ENCODE data around the gene CASP1. TPM values are rescaled to one million over a fixed set of nuclear protein-coding genes. Genes with fewer than 3 reads are reported as not detected.

CASP1 gene
- total and polyA plus RNA-seq, 10 of the 15 experiments (the other 5 are each of a cell fraction or from before 2014, with no cell fraction given) = 9.0 to 39.7 (median 17.6) TPM

DNA sequence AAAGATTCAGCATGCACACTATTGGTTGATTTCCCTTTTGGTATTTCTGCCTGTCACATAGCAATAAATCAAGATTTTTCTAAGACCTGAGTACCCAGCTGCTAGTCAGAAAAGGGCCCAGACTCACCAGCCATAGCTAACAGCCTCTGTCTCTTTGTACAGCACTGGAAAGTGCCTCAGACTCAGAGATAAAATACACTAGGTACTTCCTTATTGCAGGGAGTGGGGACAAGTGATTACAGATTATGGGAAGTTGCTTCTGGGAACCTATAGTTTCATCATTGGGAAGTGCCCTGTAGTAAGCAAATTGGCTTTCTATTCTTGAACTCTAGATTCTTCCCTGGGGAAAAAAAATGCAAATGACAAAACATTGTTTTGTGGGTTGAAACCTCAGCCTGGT, 11.9 kb downstream of the CASP1 start, which contains the start of gene CASP5:
Gene CASP5 (minus strand): TSS at position 166 of the 400 bp plus-strand sequence. CDS start 32 bp downstream, at position 134.
- intact Hi-C loops (cut with micrococcal nuclease; ENCODE audit: unreplicated experiment) = no loop called here
- H3K4me2 ChIP-seq (ENCODE audit: control insufficient read depth, insufficient read depth) = no peak within 1 kb of the TSS
- no peak within 1 kb of the TSS for H2AFZ ChIP-seq (ENCODE audit: control insufficient read depth, low read depth, low read length)

DNA sequence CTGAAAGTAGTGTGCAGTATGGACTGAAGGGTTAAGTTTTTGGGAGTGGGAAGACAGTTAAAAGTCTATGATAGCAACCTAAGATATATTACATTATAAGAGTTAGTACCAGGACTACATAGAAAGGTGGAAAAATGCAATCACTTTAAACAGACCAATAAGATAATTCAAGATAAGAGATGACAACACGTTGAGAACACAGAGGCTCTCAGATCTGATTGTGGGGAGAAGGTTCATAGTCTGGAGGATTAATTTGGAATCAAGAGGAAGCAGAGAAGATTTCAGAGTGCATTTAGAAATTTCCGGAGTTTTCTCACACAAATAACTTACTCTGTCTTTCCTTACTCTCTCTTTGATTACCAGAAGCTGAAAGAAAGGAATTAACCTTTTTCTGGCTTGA, 12.4 kb downstream of the CASP1 start:
- ChIA-PET SMC1A (ENCODE audit: uncharacterized antibody, unreplicated experiment) (interaction anchor here (0.6 kb wide), 1 partner anchor 13 kb away, joined by 5 read pairs; the partner anchor contains the start of gene CASP1), CTCF (no interaction called here), POLR2A (no interaction called here), RAD21 (ENCODE audit: unreplicated experiment) (no interaction called here)
- 47% methylated on average over 2 of the region's 2 CpGs for WGBS (ENCODE audit: insufficient coverage, insufficient replicate concordance, low lambda C conversion rate, missing lambda C conversion rate)
- ATAC-seq (no peak), DNase-seq (ENCODE audit: low read depth, low spot score) (no peak), FAIRE-seq (no peak)
- no peak overlapping the region for H3K9ac ChIP-seq (ENCODE audit: control insufficient read depth, insufficient read depth, low read length)
- no peaks in the 10 kb centered on the region for H3K27me3 ChIP-seq (replicated peaks in 1 of 2; ENCODE audit: control insufficient read depth in 2 of 2, insufficient read depth in 2 of 2, low read length in 1 of 2)
- no peak overlapping the region for H3K27ac ChIP-seq (ENCODE audit: control insufficient read depth, insufficient read depth)
- no peak overlapping the region for H3K4me3 ChIP-seq
- H2AFZ ChIP-seq (ENCODE audit: control insufficient read depth, low read depth, low read length) = no peak overlapping the region
- no peaks in the 10 kb centered on the region for H3K9me3 ChIP-seq (replicated peaks; ENCODE audit: control insufficient read depth, insufficient read depth, low read length)
- intact Hi-C loops (cut with micrococcal nuclease; ENCODE audit: unreplicated experiment) = no loop called here
- no TSS peak for BruUV-seq (replicated peaks)
- H3K4me2 ChIP-seq (ENCODE audit: control insufficient read depth, insufficient read depth) = no peak overlapping the region
- H3K4me1 ChIP-seq (ENCODE audit: control insufficient read depth, insufficient read depth, low read length) = 0 out of 2 replicates have a peak, but pooled peaks cover 2% of the 10 kb centered on the region
- no peaks in the 10 kb centered on the region for H3K79me2 ChIP-seq (ENCODE audit: control insufficient read depth, insufficient read depth, low read length)
- no peaks in the 10 kb centered on the region for H4K20me1 ChIP-seq (ENCODE audit: control insufficient read depth, insufficient read depth)
- no peaks in the 10 kb centered on the region for H3K36me3 ChIP-seq (ENCODE audit: control insufficient read depth in 2 of 2, insufficient read depth in 2 of 2, low read length in 1 of 2)
- in situ Hi-C loops (cut with MboI) = no loop called here
- TF ChIP-seq WRNIP1 (IDR thresholded peaks at IDR 0.05; ENCODE audit: borderline replicate concordance, low read depth, low read length) (no peak), SMAD1 (IDR thresholded peaks at IDR 0.05; ENCODE audit: low read depth, partially characterized antibody) (no peak), SMC3 (IDR thresholded peaks at IDR 0.05; ENCODE audit: borderline replicate concordance, low read length) (no peak), BMI1 (IDR thresholded peaks at IDR 0.05; ENCODE audit: borderline replicate concordance) (no peak)
- TF ChIP-seq, protein P1, sequence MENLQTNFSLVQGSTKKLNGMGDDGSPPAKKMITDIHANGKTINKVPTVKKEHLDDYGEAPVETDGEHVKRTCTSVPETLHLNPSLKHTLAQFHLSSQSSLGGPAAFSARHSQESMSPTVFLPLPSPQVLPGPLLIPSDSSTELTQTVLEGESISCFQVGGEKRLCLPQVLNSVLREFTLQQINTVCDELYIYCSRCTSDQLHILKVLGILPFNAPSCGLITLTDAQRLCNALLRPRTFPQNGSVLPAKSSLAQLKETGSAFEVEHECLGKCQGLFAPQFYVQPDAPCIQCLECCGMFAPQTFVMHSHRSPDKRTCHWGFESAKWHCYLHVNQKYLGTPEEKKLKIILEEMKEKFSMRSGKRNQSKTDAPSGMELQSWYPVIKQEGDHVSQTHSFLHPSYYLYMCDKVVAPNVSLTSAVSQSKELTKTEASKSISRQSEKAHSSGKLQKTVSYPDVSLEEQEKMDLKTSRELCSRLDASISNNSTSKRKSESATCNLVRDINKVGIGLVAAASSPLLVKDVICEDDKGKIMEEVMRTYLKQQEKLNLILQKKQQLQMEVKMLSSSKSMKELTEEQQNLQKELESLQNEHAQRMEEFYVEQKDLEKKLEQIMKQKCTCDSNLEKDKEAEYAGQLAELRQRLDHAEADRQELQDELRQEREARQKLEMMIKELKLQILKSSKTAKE (IDR thresholded peaks at IDR 0.05; ENCODE audit: low read depth, poor library complexity, severe bottlenecking) = no peak
- TF ChIP-seq, protein P2, sequence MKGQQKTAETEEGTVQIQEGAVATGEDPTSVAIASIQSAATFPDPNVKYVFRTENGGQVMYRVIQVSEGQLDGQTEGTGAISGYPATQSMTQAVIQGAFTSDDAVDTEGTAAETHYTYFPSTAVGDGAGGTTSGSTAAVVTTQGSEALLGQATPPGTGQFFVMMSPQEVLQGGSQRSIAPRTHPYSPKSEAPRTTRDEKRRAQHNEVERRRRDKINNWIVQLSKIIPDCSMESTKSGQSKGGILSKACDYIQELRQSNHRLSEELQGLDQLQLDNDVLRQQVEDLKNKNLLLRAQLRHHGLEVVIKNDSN (IDR thresholded peaks at IDR 0.05; ENCODE audit: borderline replicate concordance, extremely low read length, insufficient read depth, low read depth, low read length) = no peak

More for the DNA sequence above, 11.9 kb downstream of the CASP1 start, which contains the start of gene CASP5:
- FAIRE-seq (no peak), ATAC-seq (no peak), DNase-seq (ENCODE audit: low read depth, low spot score) (no peak)
- POLR2A ChIA-PET = no interaction called here
- BruUV-seq (replicated peaks) = no TSS peak
- in situ Hi-C loops (cut with MboI) = no loop called here
- Histone ChIP-seq H3K9me3 (replicated peaks; ENCODE audit: control insufficient read depth, insufficient read depth, low read length) (no peaks in the 10 kb centered on the region), H3K27ac (ENCODE audit: control insufficient read depth, insufficient read depth) (no peak within 1 kb of the TSS), H3K36me3 (ENCODE audit: control insufficient read depth in 2 of 2, insufficient read depth in 2 of 2, low read length in 1 of 2) (no peaks in the 10 kb centered on the region), H3K9ac (ENCODE audit: control insufficient read depth, insufficient read depth, low read length) (no peak within 1 kb of the TSS), H3K4me3 (no peak within 1 kb of the TSS), H3K27me3 (replicated peaks in 1 of 2; ENCODE audit: control insufficient read depth in 2 of 2, insufficient read depth in 2 of 2, low read length in 1 of 2) (no peaks in the 10 kb centered on the region), H3K79me2 (ENCODE audit: control insufficient read depth, insufficient read depth, low read length) (no peaks in the 10 kb centered on the region), H3K4me1 (ENCODE audit: control insufficient read depth, insufficient read depth, low read length) (0 out of 2 replicates have a peak, but pooled peaks cover 2% of the 10 kb centered on the region), H4K20me1 (ENCODE audit: control insufficient read depth, insufficient read depth) (no peaks in the 10 kb centered on the region)
- CTCF ChIA-PET = no interaction called here
- SMC1A ChIA-PET (ENCODE audit: uncharacterized antibody, unreplicated experiment) = interaction anchor here (0.6 kb wide), 1 partner anchor 30 kb away, joined by 3 read pairs; no protein-coding TSS in a partner anchor
- TF ChIP-seq, protein P3, sequence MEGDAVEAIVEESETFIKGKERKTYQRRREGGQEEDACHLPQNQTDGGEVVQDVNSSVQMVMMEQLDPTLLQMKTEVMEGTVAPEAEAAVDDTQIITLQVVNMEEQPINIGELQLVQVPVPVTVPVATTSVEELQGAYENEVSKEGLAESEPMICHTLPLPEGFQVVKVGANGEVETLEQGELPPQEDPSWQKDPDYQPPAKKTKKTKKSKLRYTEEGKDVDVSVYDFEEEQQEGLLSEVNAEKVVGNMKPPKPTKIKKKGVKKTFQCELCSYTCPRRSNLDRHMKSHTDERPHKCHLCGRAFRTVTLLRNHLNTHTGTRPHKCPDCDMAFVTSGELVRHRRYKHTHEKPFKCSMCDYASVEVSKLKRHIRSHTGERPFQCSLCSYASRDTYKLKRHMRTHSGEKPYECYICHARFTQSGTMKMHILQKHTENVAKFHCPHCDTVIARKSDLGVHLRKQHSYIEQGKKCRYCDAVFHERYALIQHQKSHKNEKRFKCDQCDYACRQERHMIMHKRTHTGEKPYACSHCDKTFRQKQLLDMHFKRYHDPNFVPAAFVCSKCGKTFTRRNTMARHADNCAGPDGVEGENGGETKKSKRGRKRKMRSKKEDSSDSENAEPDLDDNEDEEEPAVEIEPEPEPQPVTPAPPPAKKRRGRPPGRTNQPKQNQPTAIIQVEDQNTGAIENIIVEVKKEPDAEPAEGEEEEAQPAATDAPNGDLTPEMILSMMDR (IDR thresholded peaks at IDR 0.05 in 2 of 3, conservative IDR thresholded peaks at IDR 0.05 in 1 of 3; ENCODE audit: control insufficient read depth in 2 of 3, extremely low read depth in 1 of 3, insufficient read depth in 1 of 3, low read depth in 3 of 3, low read length in 3 of 3) = no peak
- RAD21 ChIA-PET (ENCODE audit: unreplicated experiment) = no interaction called here
